GM18867 (cell line): ENCODE measurements around the gene DTHD1.
A peak's percentile ranks its signal among the peaks of the same experiment; 100 is the strongest.

Source experiments
- ATAC-seq: cut with Tn5 transposase; IDR thresholded peaks from one replicate; pipeline ENCODE4 v1.9.1; 2021; ENCODE audit warnings: mild to moderate bottlenecking, moderate library complexity; ENCODE audit not compliant: unreplicated experiment

Gene DTHD1

DNA sequence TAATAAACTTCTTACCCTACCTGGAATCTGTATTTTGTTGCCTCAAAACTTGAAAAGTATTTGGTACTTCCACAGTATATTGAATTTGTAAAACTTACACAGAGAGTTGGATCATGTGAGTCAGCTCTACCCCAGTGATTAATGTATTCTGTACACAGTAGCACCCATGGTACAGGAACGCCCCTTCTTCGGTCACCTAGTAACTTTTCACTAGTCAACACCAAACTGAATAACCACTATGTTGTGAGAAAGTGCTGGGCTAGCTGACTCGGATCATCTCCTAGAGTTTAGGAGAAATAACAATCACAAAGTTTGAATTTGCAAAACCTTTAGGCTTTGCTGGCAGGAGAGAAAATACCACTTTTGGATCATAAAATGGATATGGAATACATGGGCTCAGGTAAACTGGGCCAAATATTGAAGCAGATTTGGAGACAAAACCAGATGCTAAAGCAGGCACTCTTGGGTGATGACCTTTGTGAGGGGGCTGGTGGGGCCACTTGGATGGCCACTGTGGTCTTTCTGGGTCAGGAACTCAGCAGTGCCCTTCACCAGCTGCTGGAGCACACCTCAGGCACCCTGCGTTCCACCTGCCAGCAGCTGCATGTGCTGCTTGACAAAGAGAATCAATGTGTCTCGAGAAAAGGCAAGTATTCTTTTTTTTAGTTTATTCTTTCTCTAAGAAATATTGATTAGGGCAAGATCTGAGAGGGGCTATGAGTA, at the start of gene DTHD1:
Gene DTHD1, plus strand, starts transcription at position 233 of the 723 bp plus-strand sequence. Its CDS starts 143 bp downstream, at position 376.
- ATAC-seq = no peak

DNA sequence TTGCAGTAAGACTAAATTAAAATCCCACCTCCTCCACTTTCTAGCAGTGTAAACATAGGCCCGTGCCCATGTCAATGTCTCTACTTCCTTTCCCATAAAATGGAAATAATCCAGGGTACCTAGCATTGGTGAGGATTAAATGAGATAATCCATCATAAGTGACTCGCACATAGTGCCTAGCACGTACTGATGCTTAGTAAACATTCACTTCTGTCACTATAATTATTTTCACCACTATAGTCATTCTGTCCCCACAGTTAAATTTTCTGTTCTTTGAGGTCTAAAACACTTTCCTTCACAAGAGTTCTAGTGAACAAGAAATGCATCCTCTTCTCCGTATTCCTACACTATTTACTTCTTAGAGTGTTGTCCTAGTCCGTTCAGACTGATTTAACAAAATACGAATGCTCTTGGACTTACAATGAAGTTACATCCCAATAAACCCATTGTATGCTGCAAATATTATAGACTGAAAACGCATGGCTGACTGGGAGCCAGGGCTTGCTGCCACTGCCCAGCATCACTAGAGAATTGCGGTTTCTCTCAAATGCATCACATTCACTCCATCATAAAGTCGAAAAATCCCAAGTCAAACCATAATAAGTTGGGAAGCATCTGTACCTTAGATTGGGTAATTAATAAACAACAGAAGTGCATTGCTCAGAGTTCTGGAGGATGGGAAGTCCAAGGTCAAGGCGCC, 47.7 kb upstream of the DTHD1 start:
- ATAC-seq = no peak

DNA sequence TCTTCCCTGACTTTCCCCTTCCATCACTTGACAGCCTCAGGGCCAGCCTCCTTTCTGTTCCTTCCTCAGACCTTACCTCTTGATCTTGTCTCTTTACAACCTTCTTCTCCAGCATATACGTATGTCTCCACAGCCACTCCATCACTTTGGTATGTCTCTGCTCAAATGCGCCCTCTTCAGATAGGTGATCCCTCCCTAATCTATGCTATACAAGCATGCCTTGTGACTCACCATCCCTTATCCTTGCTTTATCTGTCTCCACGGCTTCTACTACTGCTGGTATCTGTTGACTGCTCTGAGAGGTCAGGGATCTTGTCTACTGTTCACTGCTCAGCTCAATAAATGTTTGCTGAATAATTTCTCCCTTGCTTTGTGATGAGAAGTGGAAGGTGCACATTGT, 46.1 kb upstream of the DTHD1 start:
- ATAC-seq = no peak

DNA sequence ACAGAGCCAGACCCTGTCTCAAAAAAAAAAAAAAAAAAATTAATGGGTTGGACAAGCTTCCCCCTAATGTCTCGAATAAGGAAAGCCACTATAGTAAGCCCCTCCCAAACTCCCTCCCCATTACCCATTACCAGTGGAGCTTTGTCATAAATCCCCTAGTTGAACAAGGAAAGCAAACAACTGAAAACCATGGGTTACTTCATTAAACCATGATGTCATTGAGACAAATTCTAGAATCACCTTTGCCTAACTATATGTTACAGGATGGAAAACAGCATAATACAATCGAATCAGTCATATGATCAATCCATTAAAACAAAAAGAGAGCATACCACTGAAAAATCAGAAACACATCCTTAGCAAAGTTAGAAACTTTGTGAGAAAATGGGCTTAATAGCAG, 45.3 kb upstream of the DTHD1 start:
- no peak for ATAC-seq

DNA sequence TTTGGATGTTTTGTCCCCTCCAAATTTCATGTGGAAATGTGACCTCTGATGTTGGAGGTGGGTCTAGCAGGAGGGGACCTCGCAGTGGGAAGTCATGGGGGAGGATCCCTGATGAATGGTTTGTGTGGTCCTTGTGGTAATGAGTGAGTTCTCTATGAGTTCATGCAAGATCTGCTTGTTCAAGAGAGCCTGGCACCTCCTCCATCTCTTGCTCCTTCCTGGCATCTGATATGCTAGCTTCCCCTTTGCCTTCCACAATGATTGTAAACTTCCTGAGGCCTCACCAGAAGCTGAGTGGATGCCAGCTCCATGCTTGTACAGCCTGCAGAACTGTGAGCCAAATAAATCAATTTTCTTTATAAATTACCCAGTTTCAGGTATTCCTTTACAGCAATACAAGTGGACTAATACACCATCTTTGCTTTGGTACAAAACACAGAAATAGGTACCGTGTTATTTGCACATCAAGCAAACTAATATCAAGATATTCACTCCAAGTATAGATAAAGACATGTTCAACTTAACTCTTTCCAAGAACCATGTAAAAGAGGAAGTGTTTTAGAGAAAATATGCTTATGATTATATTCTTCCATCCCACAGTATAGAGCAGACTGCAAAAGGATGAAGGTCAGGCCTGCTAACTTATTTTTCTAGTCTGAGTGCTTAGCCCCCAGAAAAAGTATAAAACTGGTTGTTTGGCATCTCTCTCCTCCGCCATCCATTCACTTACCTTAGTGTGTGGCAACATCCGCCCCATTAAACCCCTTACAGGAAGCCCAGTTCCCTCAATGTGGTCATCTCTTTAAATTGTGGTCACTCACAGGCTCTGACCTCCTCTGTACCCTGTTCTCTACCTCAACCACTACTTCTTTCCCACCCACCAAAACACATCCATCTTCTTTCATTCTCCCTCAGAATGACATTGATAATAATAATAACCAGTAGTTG, 43.8 kb upstream of the DTHD1 start:
- ATAC-seq = no peak

DNA sequence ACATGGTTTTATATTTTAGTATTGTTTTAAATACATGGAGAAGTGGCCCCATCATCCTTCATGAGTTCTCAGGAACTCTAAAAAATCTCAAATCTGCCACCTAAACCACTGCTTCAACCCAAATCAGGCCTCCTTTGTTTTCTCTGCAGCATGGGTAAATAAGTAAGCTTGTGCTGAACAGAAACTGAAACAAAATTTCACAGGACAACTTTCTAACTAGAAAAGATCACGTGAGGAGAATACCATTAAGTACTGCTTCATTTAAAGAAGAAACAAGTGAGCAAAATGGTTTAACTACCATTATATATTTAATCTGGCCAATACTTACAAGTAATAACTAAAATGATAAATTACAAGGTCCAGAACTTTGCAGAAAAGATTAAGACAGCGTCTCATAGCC, 39.6 kb upstream of the DTHD1 start:
- peak; percentile 61 for ATAC-seq

DNA sequence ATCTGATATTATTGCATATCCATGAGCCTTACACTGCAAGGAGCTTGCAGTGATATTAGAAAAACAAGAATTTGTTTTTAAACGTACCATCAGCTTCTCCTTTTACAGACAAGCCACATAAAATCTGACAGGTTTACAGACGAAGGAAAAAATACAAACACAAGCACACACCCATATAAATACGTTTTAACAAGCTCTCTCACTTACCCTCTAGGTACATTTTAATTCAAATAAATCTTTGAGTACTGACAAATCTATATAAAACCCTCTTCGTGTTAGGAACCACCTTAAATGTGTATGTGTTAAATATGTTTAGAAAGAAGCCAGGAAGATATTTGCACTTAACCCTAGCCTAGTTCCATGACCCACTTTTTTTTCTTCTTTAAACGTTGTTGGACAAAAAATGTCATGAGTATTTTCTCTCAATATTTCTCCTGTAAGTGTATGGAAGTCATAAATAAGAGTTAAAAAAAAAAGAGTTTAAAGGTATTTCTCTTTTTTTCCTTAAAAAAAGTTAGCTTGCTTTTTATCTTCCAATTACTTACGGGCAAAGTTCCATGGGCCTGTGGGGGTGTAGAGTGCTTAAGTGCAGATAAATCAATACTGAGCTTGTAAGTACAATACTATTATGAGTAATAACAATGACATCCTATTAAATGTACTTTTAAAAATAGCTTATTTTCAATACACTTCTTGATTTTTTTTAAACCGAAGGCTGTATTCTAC, 38.6 kb upstream of the DTHD1 start:
- ATAC-seq = no peak

DNA sequence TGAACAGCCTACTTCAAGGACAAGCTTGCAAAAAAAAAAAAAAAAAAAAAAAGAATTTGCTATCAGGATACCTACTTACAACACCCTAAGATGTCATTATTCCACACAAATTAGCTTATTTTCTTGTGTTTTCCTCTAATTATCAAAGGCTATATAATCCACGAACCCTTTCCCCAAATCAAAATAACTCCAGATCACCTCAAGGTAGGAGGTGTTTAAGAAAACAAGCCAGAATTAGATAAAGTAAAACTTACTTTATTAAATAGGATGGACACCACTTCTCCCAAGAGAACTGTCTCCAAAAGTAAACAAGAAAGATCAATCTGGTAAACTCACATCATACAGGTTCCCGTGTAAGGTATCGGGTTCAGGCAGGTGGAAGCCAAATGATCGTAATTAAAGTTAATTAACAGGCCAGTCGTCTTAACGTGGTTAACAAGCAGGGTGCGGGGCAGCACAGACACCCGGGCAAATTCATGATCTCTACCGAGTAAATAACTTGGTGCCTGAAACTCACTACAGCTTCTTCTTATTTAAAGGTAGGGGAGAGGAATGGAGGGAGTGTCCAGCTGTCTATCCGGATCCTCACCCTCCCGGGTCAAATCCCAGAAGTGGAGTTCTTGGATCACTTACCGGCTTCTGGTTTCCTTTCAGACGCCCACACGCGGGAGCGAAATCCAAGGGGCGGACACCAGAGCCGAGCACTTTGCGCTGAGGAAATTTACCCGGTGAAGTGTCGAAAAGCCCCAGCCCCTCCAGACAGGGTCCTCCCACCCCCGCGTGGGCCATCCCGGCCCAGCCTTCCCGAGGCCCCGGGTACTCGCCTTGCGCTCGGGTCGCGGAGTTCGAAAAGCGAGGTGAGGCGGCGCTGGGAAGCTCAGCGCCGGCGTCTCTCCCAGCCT, 37.8 kb upstream of the DTHD1 start:
- ATAC-seq = peak; percentile 29

DNA sequence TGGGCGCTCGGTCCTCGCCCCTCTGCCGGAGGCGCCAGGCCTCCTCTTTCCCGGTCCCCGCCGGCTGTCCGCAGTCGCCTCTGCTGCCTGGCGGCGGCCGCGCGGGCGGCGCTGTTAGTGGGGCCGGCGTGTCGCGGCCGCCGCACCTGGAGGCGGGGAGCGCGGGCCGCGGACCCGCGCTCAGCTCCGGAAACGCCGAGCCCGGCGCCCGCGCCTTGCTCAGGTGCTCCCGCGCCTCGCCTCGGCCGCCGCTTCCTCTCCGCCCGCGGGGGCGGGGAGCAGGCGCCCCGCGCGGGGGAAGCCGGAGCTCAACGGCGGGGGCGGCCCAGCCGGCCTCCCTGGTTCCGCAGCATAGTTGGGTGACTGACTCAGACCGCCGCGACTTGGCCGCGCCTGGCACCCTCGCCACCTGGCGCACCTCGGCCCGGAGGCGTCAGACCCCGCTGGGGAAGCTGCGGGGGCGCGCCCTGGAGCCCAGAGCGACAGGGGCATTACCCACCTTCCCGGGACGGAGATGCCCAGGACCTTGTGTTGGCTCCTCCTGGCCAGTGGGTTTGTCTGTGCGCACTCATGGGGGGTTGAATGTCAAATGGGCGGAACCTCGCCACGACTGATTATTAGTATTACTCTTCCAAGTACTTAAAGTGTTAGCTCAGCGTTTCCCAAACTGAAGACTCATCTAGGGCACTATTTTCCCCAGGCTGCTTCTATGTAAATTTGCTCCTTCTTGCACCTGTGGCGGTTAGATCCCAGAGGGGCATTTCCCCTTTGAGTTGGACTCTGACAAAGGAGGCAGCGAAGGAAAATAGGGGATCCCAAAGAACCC, 36.9 kb upstream of the DTHD1 start, which contains the start of gene ARAP2:
Gene ARAP2, minus strand, starts transcription at position 258 of the 826 bp plus-strand sequence. CDS start 15,028 bp downstream, outside the sequence.
- ATAC-seq = peak; percentile 68

DNA sequence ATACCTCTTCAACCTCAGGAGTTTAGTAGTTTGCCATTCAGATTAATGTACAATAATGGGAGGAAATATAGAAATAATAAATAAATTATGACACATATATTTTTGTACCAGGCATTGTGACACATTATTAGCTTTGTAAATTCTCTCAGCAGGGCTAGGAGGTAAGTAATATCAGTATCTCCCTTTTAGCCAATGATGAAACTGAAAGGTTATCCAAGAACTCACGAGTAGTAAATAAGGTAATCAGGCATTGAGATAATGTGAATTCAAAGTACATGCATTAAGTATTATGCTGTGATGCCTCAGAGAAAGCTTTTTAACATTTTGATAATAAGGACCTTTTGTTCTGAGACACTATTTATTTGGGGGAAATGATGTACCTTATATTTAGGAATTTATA, 31.8 kb upstream of the DTHD1 start:
- ATAC-seq = no peak

DNA sequence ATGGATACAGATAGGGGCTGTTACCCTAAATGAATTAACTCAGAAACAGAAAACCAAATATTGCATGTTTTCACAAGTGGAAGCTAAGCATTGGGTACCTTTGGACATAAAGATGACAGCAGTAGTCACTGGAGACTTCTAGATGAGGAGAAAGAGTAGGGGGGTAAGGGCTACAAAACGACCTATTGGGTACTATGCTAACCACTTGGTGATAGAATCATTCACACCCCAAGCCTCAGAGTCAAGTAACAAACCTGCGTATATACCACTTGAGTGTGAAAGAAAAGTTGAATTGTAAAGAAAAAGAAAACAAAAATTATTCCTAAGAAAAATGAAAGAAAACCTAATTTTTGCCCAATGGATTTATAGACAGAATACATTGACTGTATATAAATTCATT, 29.4 kb upstream of the DTHD1 start:
- no peak for ATAC-seq

DNA sequence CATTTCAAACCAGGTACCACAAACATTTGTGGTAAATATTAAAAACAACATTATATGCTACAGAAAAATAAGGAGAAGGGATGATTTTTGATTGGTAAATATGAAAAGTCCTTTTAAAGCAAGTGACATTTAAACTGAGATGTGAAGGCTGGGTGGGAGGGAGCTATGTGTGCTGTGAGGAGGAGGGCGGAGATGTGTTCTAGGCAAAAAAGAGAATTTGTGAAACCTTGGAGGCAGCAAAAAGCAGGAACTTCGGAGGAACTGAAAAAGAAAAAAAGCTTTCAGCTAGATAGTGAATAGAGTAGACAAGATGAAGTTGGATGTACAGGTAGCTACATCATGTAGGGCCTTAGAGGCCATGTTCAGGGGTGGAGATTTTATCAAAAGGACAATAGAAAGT, 27.0 kb upstream of the DTHD1 start:
- no peak for ATAC-seq

DNA sequence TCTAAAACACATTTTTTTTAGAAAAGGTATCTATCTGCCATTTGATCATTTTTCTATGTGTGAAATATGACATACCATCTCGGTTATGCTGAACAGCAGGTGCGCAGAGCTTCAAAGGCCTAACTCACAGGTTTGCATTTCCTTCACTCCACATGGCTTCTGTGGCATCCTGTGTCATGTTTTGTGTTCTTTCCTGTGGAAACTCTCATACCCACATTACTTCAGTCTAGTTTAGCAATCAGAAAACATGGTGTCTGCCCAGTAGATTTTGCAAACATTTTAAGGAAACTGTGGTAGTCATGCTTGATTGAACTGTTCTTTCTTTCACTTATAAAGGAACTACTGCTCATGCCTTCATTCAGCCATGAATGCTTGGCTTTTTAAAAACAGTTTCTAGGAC, 25.8 kb upstream of the DTHD1 start:
- peak; percentile 86 for ATAC-seq

DNA sequence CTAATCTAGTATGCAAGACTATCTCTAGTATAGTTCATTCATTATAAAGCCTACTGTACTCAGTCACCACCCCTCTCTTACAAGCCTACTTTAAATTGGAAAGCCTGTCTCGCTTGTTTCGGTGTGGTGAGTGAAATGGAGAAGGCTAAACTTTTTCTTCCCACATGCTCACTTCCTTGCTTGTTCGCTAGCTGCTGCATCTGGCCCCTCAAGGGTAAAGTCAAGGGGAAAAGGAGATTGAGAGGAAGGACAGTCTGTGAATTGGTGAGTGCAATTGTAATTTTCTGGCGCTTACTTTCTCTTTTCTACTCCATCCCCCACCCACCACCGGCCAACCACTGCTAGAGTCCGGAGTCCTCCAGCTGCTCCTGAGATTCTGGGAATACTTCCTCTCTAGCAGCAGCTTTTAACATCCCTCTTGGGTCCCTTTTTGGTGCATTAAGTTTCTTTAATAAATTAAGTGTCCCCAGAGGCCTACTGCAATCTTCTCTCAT, 25.0 kb upstream of the DTHD1 start:
- ATAC-seq = peak; percentile 49

DNA sequence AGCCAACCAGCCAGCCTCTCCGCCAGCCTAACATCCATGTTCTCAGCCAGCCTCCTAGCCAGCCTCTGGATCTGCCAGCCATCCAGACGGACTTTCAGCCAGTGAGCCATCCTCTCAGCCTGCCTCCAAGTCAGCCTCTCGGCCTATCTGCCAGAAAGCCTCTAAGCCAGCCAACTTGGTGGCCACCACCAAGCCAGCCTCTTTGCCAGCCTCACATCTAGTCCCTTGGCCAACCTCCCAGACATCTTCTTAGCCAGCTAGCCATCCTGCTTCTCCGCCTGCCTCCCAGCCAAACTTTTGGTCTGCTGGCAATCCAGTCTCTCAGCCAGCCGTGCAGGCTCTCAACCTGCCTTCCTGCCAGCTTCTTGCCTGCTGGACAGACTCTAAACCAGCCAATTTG, 20.7 kb upstream of the DTHD1 start:
- no peak for ATAC-seq

DNA sequence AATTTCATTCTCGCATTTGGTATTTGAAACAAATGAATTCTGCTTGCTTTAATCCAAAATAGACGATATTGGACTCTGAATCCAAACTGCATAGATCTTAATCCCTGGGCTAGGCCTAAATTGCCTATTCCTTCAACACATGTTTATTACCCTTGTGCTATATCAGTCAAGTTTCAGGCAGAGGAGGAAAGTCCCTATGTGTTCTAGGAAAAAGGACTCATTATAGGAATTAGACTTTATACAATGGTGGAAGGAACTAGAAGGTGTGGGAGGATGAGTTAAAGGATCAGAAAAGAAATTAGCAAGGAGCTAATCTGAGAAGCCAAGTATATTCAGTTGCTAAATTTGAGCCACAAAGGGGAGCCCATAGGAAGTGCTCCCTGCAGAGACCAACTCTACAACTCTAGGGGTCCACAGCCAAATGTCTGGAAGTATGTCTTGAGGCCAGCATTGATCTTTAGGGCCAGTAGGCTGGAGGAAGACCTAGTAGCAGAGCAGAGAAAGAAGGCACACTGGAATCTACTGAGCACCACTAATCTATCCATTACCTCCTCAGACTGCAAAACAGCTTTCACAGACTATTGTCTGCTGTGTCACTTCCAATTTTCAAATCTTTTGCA, 17.1 kb upstream of the DTHD1 start:
- no peak for ATAC-seq

DNA sequence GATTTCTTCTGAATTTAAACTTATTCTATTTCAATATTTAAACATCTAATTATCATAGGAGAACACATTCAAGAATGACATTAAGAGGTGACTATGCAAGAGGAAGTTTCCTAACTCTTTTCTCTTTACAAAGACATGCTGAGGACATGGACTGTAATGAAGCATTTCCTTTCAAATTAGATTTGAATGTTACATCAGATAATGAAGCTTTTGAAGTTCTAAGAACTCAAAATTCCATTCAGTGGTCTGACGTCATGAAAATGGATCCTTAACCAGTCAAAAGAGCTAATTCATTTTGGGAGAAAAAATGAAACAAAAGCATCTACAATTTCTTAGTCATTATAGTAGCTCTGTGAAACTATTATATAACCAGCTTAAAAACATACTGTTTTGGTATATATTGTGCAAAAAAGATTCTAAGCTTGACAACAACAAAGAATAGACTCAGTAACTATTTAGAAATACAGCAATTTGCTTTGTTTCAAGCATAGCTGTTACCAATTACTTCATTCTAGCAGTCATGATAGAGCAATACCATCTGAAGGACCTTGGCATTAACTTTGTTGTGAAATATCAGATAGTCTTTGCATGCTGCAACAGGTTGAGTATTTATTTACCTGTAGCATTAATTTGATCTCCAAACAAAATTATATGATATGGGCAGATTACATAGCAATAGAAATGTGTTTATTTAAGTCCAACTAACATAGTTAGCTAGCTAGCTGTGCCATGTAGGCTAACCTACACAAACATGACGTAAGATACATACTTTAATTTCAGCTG, 13.7 kb upstream of the DTHD1 start:
- no peak for ATAC-seq
